Measurements from ENCODE around the gene GDAP1L1. TPM values are rescaled to one million over a fixed set of nuclear protein-coding genes. Genes with fewer than 3 reads are reported as not detected.
A peak's percentile ranks its signal among the peaks of the same experiment; 100 is the strongest.
"Not testable (repeated sequence)": the region's sequence is repeated elsewhere in the genome, so short reads cannot be mapped to it uniquely, and the experiment has no call there.

Gene GDAP1L1
- total RNA-seq, 4 donors from 2014 or later = 0.91 TPM; not detected in 3

- WGBS, 2 donors = 76 to 90% methylated on average over 7 of the region's 7 CpGs
- intact Hi-C loops (cut with DNase I; ENCODE audit: low total_unique reads) = no loop called here
- no peak overlapping the region for H3K4me3 ChIP-seq (ENCODE audit: low read depth, poor library complexity, severe bottlenecking)
- no peak for DNase-seq (ENCODE audit: low spot score in 2 of 2)
- TF ChIP-seq POLR2A (IDR thresholded peaks at IDR 0.05) (no peak), CTCF (IDR thresholded peaks at IDR 0.05) (peak in 1 of 3 donors; percentile 12)
These were observed 15.9 kb upstream of the GDAP1L1 start for GRCh38 chr20:44231193-44231592.

- no peak overlapping the region for H3K4me3 ChIP-seq (ENCODE audit: low read depth, poor library complexity, severe bottlenecking)
- intact Hi-C loops (cut with DNase I; ENCODE audit: low total_unique reads) = no loop called here
- no peak for DNase-seq (ENCODE audit: low spot score in 2 of 2)
- 79 to 82% methylated on average over 10 of the region's 10 CpGs for WGBS, 2 donors
- TF ChIP-seq POLR2A (IDR thresholded peaks at IDR 0.05) (no peak), CTCF (IDR thresholded peaks at IDR 0.05) (no peak)
These were observed 15.2 kb upstream of the GDAP1L1 start for GRCh38 chr20:44231713-44232468.

- intact Hi-C loops (cut with DNase I; ENCODE audit: low total_unique reads); DNase-seq (ENCODE audit: low spot score in 2 of 2); H3K4me3 ChIP-seq (ENCODE audit: low read depth, poor library complexity, severe bottlenecking): not testable (repeated sequence)
- 97% methylated on average over 4 of the region's 4 CpGs for WGBS, 2 donors
These were observed 14.6 kb upstream of the GDAP1L1 start for GRCh38 chr20:44232469-44232856.

- no peak overlapping the region for H3K4me3 ChIP-seq (ENCODE audit: low read depth, poor library complexity, severe bottlenecking)
- WGBS, 2 donors = 89 to 92% methylated on average over 6 of the region's 6 CpGs
- TF ChIP-seq POLR2A (IDR thresholded peaks at IDR 0.05) (no peak), CTCF (IDR thresholded peaks at IDR 0.05) (no peak)
- intact Hi-C loops (cut with DNase I; ENCODE audit: low total_unique reads) = no loop called here
- DNase-seq (ENCODE audit: low spot score in 2 of 2) = no peak
These were observed 13.6 kb upstream of the GDAP1L1 start for GRCh38 chr20:44233436-44234016.

- TF ChIP-seq CTCF (IDR thresholded peaks at IDR 0.05) (no peak), POLR2A (IDR thresholded peaks at IDR 0.05) (no peak)
- WGBS, 2 donors = 90 to 96% methylated on average over 14 of the region's 14 CpGs
- intact Hi-C loops (cut with DNase I; ENCODE audit: low total_unique reads) = no loop called here
- no peak for DNase-seq (ENCODE audit: low spot score in 2 of 2)
- no peak overlapping the region for H3K4me3 ChIP-seq (ENCODE audit: low read depth, poor library complexity, severe bottlenecking)
These were observed 12.4 kb upstream of the GDAP1L1 start for GRCh38 chr20:44234566-44235317.

- TF ChIP-seq POLR2A (IDR thresholded peaks at IDR 0.05) (no peak), CTCF (IDR thresholded peaks at IDR 0.05) (no peak)
- WGBS, 2 donors = 96 to 100% methylated on average over 2 of the region's 2 CpGs
- intact Hi-C loops (cut with DNase I; ENCODE audit: low total_unique reads) = no loop called here
- no peak for DNase-seq (ENCODE audit: low spot score in 2 of 2)
- H3K4me3 ChIP-seq (ENCODE audit: low read depth, poor library complexity, severe bottlenecking) = no peak overlapping the region
These were observed 11.4 kb upstream of the GDAP1L1 start for GRCh38 chr20:44235702-44236101.

- 64 to 82% methylated on average over 2 of the region's 2 CpGs for WGBS, 2 donors
- H3K4me3 ChIP-seq (ENCODE audit: low read depth, poor library complexity, severe bottlenecking); intact Hi-C loops (cut with DNase I; ENCODE audit: low total_unique reads); DNase-seq (ENCODE audit: low spot score in 2 of 2): not testable (repeated sequence)
These were observed 10.3 kb upstream of the GDAP1L1 start for GRCh38 chr20:44236840-44237239.

Measured in lower leg skin (tissue), 4 donors.